GM23248 (cell line): Measurements from ENCODE around the gene LDB2. TPM values are rescaled to one million over a fixed set of nuclear protein-coding genes. Genes with fewer than 3 reads are reported as not detected.

Experiments used
- DNase-seq: peaks from one replicate; pipeline ENCODE4 v3.0.0-alpha.2; 2015
- H2AFZ ChIP-seq: fragments of 200-600 bp; sonication (generic); 2 replicates; pipeline ENCODE4 v1.6.1; 2016; ENCODE audit warnings: antibody characterized with exemption
- H3F3A ChIP-seq: fragments of 200-600 bp; sonication (generic); 2 replicates; pipeline ENCODE4 v1.6.1; 2016; ENCODE audit warnings: mild to moderate bottlenecking, antibody characterized with exemption, mixed run types; ENCODE audit not compliant: insufficient read depth
- H3K27ac ChIP-seq: fragments of 200-600 bp; sonication (generic); 2 replicates; pipeline ENCODE4 v1.5.1; 2016; ENCODE audit warnings: mild to moderate bottlenecking
- H3K27me3 ChIP-seq: fragments of 200-600 bp; sonication (generic); replicated peaks from 2 replicates; pipeline ENCODE4 v1.6.1; 2016; ENCODE audit warnings: mild to moderate bottlenecking; ENCODE audit not compliant: insufficient read depth
- H3K36me3 ChIP-seq: fragments of 200-600 bp; sonication (generic); 2 replicates; pipeline ENCODE4 v1.6.1; 2016; ENCODE audit warnings: low read depth, mild to moderate bottlenecking
- H3K4me1 ChIP-seq: fragments of 200-600 bp; sonication (generic); 2 replicates; pipeline ENCODE4 v1.6.1; 2016; ENCODE audit warnings: mild to moderate bottlenecking; ENCODE audit not compliant: insufficient read depth
- H3K4me2 ChIP-seq: fragments of 200-600 bp; sonication (generic); one replicate; pipeline ENCODE4 v1.6.1; 2016; ENCODE audit warnings: mild to moderate bottlenecking; ENCODE audit not compliant: unreplicated experiment
- H3K4me3 ChIP-seq: fragments of 200-600 bp; sonication (generic); 2 replicates; pipeline ENCODE4 v1.5.1; 2016; ENCODE audit warnings: mild to moderate bottlenecking
- H3K79me2 ChIP-seq: fragments of 200-600 bp; sonication (generic); 2 replicates; pipeline ENCODE4 v1.6.1; 2016; ENCODE audit warnings: mild to moderate bottlenecking; ENCODE audit not compliant: insufficient read depth
- H3K9ac ChIP-seq: fragments of 200-600 bp; sonication (generic); 2 replicates; pipeline ENCODE4 v1.6.1; 2016; ENCODE audit warnings: mild to moderate bottlenecking
- H3K9me2 ChIP-seq: fragments of 200-600 bp; sonication (generic); 2 replicates; pipeline ENCODE4 v1.6.1; 2016; ENCODE audit warnings: mixed run types, mild to moderate bottlenecking, moderate library complexity; ENCODE audit not compliant: insufficient read depth
- H3K9me3 ChIP-seq: fragments of 200-600 bp; sonication (generic); one replicate; pipeline ENCODE4 v1.6.1; 2017; ENCODE audit warnings: low read depth
- H4K20me1 ChIP-seq: fragments of 200-600 bp; sonication (generic); 2 replicates; pipeline ENCODE4 v1.6.0; 2016; ENCODE audit not compliant: insufficient read depth
- EZH2 ChIP-seq: fragments of 200-600 bp; sonication (generic); IDR thresholded peaks from 2 replicates; pipeline ENCODE4 v1.6.1; 2018; ENCODE audit warnings: antibody characterized with exemption, mild to moderate bottlenecking; ENCODE audit not compliant: insufficient read depth, poor library complexity, severe bottlenecking
- EZH2phosphoT487 ChIP-seq: fragments of 200-600 bp; sonication (generic); IDR thresholded peaks from 2 replicates; pipeline ENCODE4 v1.6.1; 2018; ENCODE audit warnings: antibody characterized with exemption, moderate library complexity, mild to moderate bottlenecking, low read depth; ENCODE audit not compliant: insufficient read depth
- WGBS, 2 experiments: methylation state at CpG; one replicate each; pipeline ENCODE4 v1.1.6; 2015 to 2017; ENCODE audit warnings: low lambda C conversion rate in 2 of 2, low coverage in 1 of 2; ENCODE audit errors: missing lambda C conversion rate in 2 of 2; 5-methylcytosine and 5-hydroxymethylcytosine counted together
- in situ Hi-C: fragments of 300-500 bp; cut with MboI; formaldehyde crosslinking; loops from 2 replicates; pipeline ENCODE4 v1.15.0; 2020
- polyA plus RNA-seq: library from polyadenylated mRNA; unstranded; fragments of >200 nt; fragmentation: Nextera tagmentation; extraction: Ambion mirVana; gene quantifications from 2 replicates; pipeline ENCODE4 v1.2.1, GENCODE V29; 2016
- total RNA-seq: library from RNA; depleted of rRNA; stranded (reverse); fragments of >200 nt; shearing (Covaris generic); gene quantifications from 2 replicates; pipeline ENCODE4 v1.2.3, GENCODE V29; 2014

Gene LDB2
- total and polyA plus RNA-seq, 2 experiments from 2014 or later = 52.8 to 76.6 TPM

DNA sequence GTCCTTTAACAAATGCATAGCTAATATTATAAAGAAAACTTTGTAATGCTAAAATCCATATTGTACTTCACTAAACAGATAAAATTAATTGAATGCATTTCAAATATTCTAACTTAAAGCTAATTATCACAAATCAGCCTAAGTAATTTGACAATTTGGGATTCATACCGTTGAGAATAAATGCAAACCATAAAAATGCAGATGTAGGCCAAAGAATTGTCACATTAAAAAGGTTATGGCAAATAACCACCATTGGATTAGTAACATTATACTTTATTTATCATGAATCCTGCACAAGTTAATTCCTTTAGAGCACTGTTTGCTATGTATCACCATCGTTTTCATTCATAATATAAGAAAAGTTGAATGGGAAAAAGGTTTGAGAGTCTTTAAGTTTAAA is 301.0 kb downstream of the LDB2 start:
- no peaks in the 10 kb centered on the region for H4K20me1 ChIP-seq
- no peak overlapping the region for H2AFZ ChIP-seq
- H3K79me2 ChIP-seq = peaks cover 19% of the 10 kb centered on the region
- no peaks in the 10 kb centered on the region for H3K27me3 ChIP-seq
- H3K9me3 ChIP-seq = no peaks in the 10 kb centered on the region
- H3F3A ChIP-seq = 0 out of 2 replicates have a peak, but pooled peaks cover 11% of the 10 kb centered on the region
- no peak overlapping the region for H3K4me3 ChIP-seq
- in situ Hi-C loops = no loop called here
- H3K9me2 ChIP-seq = no peaks in the 10 kb centered on the region
- 50 to 51% methylated on average over 2 of the region's 2 CpGs for WGBS, 2 experiments
- H3K4me1 ChIP-seq = peaks cover 13% of the 10 kb centered on the region; the same call in 1 of the 2 replicates
- H3K27ac ChIP-seq = no peak overlapping the region
- DNase-seq = no peak
- no peak overlapping the region for H3K9ac ChIP-seq
- peaks cover 6% of the 10 kb centered on the region; the same call in 1 of the 2 replicates for H3K36me3 ChIP-seq
- H3K4me2 ChIP-seq = no peak overlapping the region
- TF ChIP-seq EZH2 = no peak
- TF ChIP-seq EZH2phosphoT487 = no peak

DNA sequence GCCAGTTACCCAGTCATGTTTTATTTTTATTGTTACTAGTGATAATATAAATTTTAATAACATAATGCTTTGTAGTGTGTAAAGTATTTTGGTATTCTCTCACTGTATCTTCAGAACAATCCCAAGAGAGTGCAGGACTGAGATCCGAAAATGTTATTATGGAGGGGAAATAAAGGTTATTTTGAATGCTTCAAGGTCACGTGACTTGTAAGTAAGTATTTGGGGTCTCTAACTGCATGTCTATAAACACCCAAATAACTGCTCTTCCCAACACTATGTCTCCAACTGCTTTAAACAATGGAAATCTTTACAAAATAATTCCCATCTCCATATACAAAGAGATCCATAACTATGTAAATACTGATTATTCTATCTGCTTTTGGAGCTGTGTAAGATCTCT is 302.2 kb downstream of the LDB2 start:
- H3K4me1 ChIP-seq = peaks cover 13% of the 10 kb centered on the region; the same call in 1 of the 2 replicates
- H4K20me1 ChIP-seq = no peaks in the 10 kb centered on the region
- H3K4me3 ChIP-seq = no peak overlapping the region
- H3K27ac ChIP-seq = no peak overlapping the region
- H3K27me3 ChIP-seq = no peaks in the 10 kb centered on the region
- 92 to 94% methylated on average over 2 of the region's 2 CpGs for WGBS, 2 experiments
- H3K36me3 ChIP-seq = peaks cover 6% of the 10 kb centered on the region; the same call in 1 of the 2 replicates
- no peaks in the 10 kb centered on the region for H3K9me2 ChIP-seq
- no peak overlapping the region for H3K9ac ChIP-seq
- in situ Hi-C loops = no loop called here
- no peak overlapping the region for H2AFZ ChIP-seq
- H3K79me2 ChIP-seq = peaks cover 14% of the 10 kb centered on the region; the same call in 1 of the 2 replicates
- no peak overlapping the region for H3K4me2 ChIP-seq
- no peak for TF ChIP-seq EZH2phosphoT487
- TF ChIP-seq EZH2 = no peak
- H3K9me3 ChIP-seq = no peaks in the 10 kb centered on the region
- H3F3A ChIP-seq = 0 out of 2 replicates have a peak, but pooled peaks cover 11% of the 10 kb centered on the region
- no peak for DNase-seq

DNA sequence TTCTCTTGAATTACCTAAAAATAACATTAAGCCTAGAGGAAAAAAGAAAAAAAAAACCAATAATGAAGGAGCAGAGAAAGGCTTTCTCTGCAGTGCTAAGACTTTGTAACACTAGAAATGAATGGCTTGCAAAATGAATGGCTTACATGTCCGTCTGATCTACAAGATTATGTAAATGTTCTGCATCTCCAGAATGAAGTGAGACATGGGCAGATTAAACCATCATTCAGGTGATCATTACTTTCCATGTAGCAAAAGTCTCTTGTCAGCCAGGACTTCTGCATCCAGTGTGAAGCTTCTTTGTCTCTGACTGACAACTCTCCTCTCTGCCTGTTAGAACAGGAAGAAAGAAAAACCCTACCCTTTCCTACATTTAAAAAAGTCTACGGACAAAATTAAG is 304.3 kb downstream of the LDB2 start:
- TF ChIP-seq EZH2 = no peak
- no peak for TF ChIP-seq EZH2phosphoT487
- no peaks in the 10 kb centered on the region for H4K20me1 ChIP-seq
- H3K9me2 ChIP-seq = no peaks in the 10 kb centered on the region
- DNase-seq = no peak
- H3K4me1 ChIP-seq = peaks cover 13% of the 10 kb centered on the region; the same call in 1 of the 2 replicates
- no peak overlapping the region for H3K9ac ChIP-seq
- H3K27ac ChIP-seq = no peak overlapping the region
- no peaks in the 10 kb centered on the region for H3K9me3 ChIP-seq
- no peaks in the 10 kb centered on the region for H3K27me3 ChIP-seq
- H3K4me2 ChIP-seq = no peak overlapping the region
- 0 out of 2 replicates have a peak, but pooled peaks cover 9% of the 10 kb centered on the region for H3K79me2 ChIP-seq
- no peak overlapping the region for H2AFZ ChIP-seq
- H3F3A ChIP-seq = 0 out of 2 replicates have a peak, but pooled peaks cover 11% of the 10 kb centered on the region
- in situ Hi-C loops = no loop called here
- H3K4me3 ChIP-seq = no peak overlapping the region
- WGBS, 2 experiments = 85 to 96% methylated on average over 2 of the region's 2 CpGs
- H3K36me3 ChIP-seq = peaks cover 6% of the 10 kb centered on the region; the same call in 1 of the 2 replicates

DNA sequence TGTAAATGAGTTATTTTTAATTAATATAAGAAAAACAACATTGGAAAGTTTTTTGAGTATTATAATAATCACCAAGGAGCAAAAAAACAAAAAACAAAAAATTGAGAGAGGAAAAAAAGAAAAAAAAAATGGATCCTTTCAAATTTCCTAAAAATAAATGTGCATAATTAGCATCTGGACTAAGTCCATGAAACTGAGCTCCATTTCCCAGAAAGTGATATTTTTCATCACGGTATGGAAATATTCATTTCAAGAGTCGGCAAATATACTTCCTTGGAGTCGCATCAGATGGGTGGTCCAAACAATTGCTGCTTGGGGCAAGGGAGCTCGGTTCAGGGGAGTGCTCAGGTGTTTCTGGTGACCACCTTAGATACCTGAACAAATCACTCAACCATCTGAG is 305.1 kb downstream of the LDB2 start:
- Histone ChIP-seq H3K27me3 (no peaks in the 10 kb centered on the region), H3K9ac (no peak overlapping the region), H3K4me1 (peaks cover 9% of the 10 kb centered on the region; the same call in 1 of the 2 replicates), H3K79me2 (0 out of 2 replicates have a peak, but pooled peaks cover 7% of the 10 kb centered on the region), H3K9me3 (no peaks in the 10 kb centered on the region), H4K20me1 (no peaks in the 10 kb centered on the region), H3K27ac (no peak overlapping the region), H3K9me2 (no peaks in the 10 kb centered on the region), H2AFZ (no peak overlapping the region), H3K4me2 (no peak overlapping the region), H3F3A (0 out of 2 replicates have a peak, but pooled peaks cover 11% of the 10 kb centered on the region), H3K4me3 (no peak overlapping the region), H3K36me3 (peaks cover 6% of the 10 kb centered on the region; the same call in 1 of the 2 replicates)
- TF ChIP-seq EZH2phosphoT487 = no peak
- TF ChIP-seq EZH2 = no peak
- in situ Hi-C loops = no loop called here
- WGBS, 2 experiments = 71 to 74% methylated on average over 4 of the region's 4 CpGs
- DNase-seq = no peak

DNA sequence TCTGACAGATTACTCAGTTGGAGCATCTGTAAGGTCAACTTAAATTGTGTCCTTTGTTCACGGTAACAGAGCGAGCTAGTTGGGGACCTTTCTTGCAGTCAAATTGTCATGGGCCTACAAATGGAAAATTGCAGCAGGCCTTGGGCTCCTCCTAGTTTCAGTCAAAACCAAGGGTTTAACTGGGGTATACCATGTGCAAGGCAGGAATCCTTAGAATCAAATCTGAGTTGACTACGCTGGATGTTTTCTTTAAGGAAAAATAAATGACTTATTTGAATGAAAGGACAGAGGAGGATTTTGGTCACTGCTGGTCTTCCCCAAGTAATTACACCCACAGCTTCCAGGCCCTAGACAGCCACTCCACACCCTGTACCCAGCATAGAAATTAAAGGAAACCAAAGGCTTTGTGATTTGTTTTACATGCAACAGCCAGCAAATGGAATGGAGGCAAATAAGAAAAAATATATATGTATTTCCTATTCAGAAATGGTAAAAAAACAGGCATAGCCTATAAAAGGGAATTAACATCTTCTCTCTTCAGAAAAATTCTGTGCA is 307.1 kb downstream of the LDB2 start:
- H3K27ac ChIP-seq = no peak overlapping the region
- no peak for DNase-seq
- WGBS, 2 experiments = 100% methylated on average over 3 of the region's 3 CpGs
- H3F3A ChIP-seq = no peaks in the 10 kb centered on the region
- no peaks in the 10 kb centered on the region for H4K20me1 ChIP-seq
- H3K4me3 ChIP-seq = no peak overlapping the region
- H3K9me3 ChIP-seq = no peaks in the 10 kb centered on the region
- no peak overlapping the region for H3K4me2 ChIP-seq
- H3K9ac ChIP-seq = no peak overlapping the region
- no peaks in the 10 kb centered on the region for H3K4me1 ChIP-seq
- no peaks in the 10 kb centered on the region for H3K27me3 ChIP-seq
- in situ Hi-C loops = no loop called here
- no peaks in the 10 kb centered on the region for H3K9me2 ChIP-seq
- H3K36me3 ChIP-seq = peaks cover 6% of the 10 kb centered on the region; the same call in 1 of the 2 replicates
- H2AFZ ChIP-seq = no peak overlapping the region
- 0 out of 2 replicates have a peak, but pooled peaks cover 1% of the 10 kb centered on the region for H3K79me2 ChIP-seq
- TF ChIP-seq EZH2phosphoT487 (no peak), EZH2 (no peak)
